HCT116 (cell line): Measurements from ENCODE around the gene ATP10B. TPM values are rescaled to one million over a fixed set of nuclear protein-coding genes. Genes with fewer than 3 reads are reported as not detected.

Source experiments
- ATAC-seq: fragments of 200-7000 bp; cut with Tn5 transposase; 2 replicates; pipeline ENCODE4 v1.9.1; 2020; ENCODE audit warnings: mild to moderate bottlenecking, moderate library complexity
- BruUV-seq: library from RNA; stranded (reverse); fragments of 400-500 nt; replicated peaks from 2 replicates; lab custom pipeline; 2021; lab: Mats Ljungman, UMichigan
- CTCF ChIA-PET: fragments of 300-600 bp; sonication (Branson Sonifier 250); formaldehyde crosslinking; loops from one replicate; lab custom pipeline; 2021; ENCODE audit warnings: antibody characterized with exemption; lab: Charles Lee
- POLR2A ChIA-PET: fragments of 300-600, 350-600 bp; sonication (Branson Sonifier 250); formaldehyde crosslinking; loops from one replicate; lab custom pipeline; 2021; ENCODE audit warnings: antibody characterized with exemption; lab: Charles Lee
- RAD21 ChIA-PET, 2 experiments: fragments of 300-600 bp; sonication (Branson Sonifier 250); formaldehyde crosslinking; loops; one replicate each; lab custom pipeline; 2023; ENCODE audit warnings: low total read pairs in 2 of 2; ENCODE audit not compliant: uncharacterized antibody in 2 of 2, unreplicated experiment in 2 of 2, low non-redundant PET in 1 of 2; lab: Charles Lee
- DNase-seq: peaks from one replicate; pipeline ENCODE4 v3.0.0-alpha.2; 2010; ENCODE audit warnings: low read depth, low spot score
- H2AFZ ChIP-seq: fragments of 200-600 bp; shearing (Covaris generic), sonication (generic); 2 replicates; pipeline ENCODE4 v1.6.1; 2017; ENCODE audit warnings: low read depth, mixed run types, mixed read lengths, antibody characterized with exemption, low read length; ENCODE audit not compliant: poor library complexity, severe bottlenecking
- H3K27ac ChIP-seq: 2 replicates; pipeline ENCODE4 v1.5.1; 2012; ENCODE audit warnings: low read depth, low read length
- H3K27me3 ChIP-seq: fragments of 200-600 bp; sonication (generic); 2 replicates; pipeline ENCODE4 v1.6.1; 2016; ENCODE audit warnings: mixed run types, low read length, mixed read lengths; ENCODE audit not compliant: insufficient read depth
- H3K36me3 ChIP-seq, 2 experiments: fragments of 200-500 bp in 1 of 2; fragments of 200-600 bp in 1 of 2; sonication (Bioruptor generic) in 1 of 2; sonication (generic) in 1 of 2; 2 replicates each; pipeline versions ENCODE4 v1.5.1 to v1.6.1; 2014 to 2016; ENCODE audit warnings: low read length in 2 of 2, inconsistent platforms in 1 of 2, mixed read lengths in 1 of 2, mixed run types in 1 of 2; ENCODE audit not compliant: insufficient read depth in 2 of 2, control insufficient read depth in 1 of 2
- H3K4me1 ChIP-seq, 2 experiments: fragments of 200-600 bp in 1 of 2; sonication (generic) in 1 of 2; 2 replicates each; pipeline versions ENCODE4 v1.5.1 to v1.6.1; 2012 to 2017; ENCODE audit warnings: low read length in 2 of 2, inconsistent platforms in 1 of 2, mild to moderate bottlenecking in 1 of 2, mixed read lengths in 1 of 2, mixed run types in 1 of 2, moderate library complexity in 1 of 2; ENCODE audit not compliant: insufficient read depth in 2 of 2, control insufficient read depth in 1 of 2
- H3K4me2 ChIP-seq: fragments of 200-600 bp; sonication (generic); 2 replicates; pipeline ENCODE4 v1.6.1; 2017; ENCODE audit warnings: mixed run types, low read length, mixed read lengths
- H3K4me3 ChIP-seq, 2 experiments: fragments of 200-600 bp in 1 of 2; sonication (generic) in 1 of 2; replicated peaks in 1 of 2; 2 replicates each; pipeline ENCODE4 v1.5.1; 2011 to 2016; ENCODE audit warnings: low read length in 2 of 2, control low read depth in 1 of 2, low read depth in 1 of 2, mild to moderate bottlenecking in 1 of 2, mixed read lengths in 1 of 2, mixed run types in 1 of 2
- H3K79me2 ChIP-seq: fragments of 200-600 bp; sonication (generic); 2 replicates; pipeline ENCODE4 v1.6.1; 2017; ENCODE audit warnings: mild to moderate bottlenecking, mixed run types, low read length, moderate library complexity, mixed read lengths; ENCODE audit not compliant: insufficient read depth
- H3K9ac ChIP-seq: fragments of 200-600 bp; sonication (generic); 2 replicates; pipeline ENCODE4 v1.6.1; 2016; ENCODE audit warnings: low read length, mixed read lengths
- H3K9me2 ChIP-seq: fragments of 200-600 bp; sonication (generic), shearing (Covaris generic); 2 replicates; pipeline ENCODE4 v1.6.1; 2017; ENCODE audit warnings: mixed run types, mild to moderate bottlenecking, moderate library complexity; ENCODE audit not compliant: insufficient read depth
- H3K9me3 ChIP-seq, 2 experiments: fragments of 200-500 bp in 1 of 2; fragments of 200-600 bp in 1 of 2; sonication (Bioruptor generic) in 1 of 2; sonication (generic) in 1 of 2; 2 replicates each; pipeline ENCODE4 v1.6.1; 2014 to 2017; ENCODE audit warnings: low read length in 2 of 2, mixed read lengths in 2 of 2, inconsistent platforms in 1 of 2, low read depth in 1 of 2, mild to moderate bottlenecking in 1 of 2, mixed run types in 1 of 2, moderate library complexity in 1 of 2; ENCODE audit not compliant: control insufficient read depth in 1 of 2, insufficient read depth in 1 of 2
- H4K20me1 ChIP-seq: fragments of 200-600 bp; sonication (generic), shearing (Covaris generic); 2 replicates; pipeline ENCODE4 v1.6.1; 2017; ENCODE audit warnings: mixed run types, mild to moderate bottlenecking, moderate library complexity; ENCODE audit not compliant: insufficient read depth
- ATF3 ChIP-seq: IDR thresholded peaks from 2 replicates; pipeline ENCODE4 v1.6.1; 2012
- EGR1 ChIP-seq: IDR thresholded peaks from 2 replicates; pipeline ENCODE4 v1.6.1; 2012; ENCODE audit warnings: low read depth
- EZH2 ChIP-seq: fragments of 200-600 bp; sonication (generic); IDR thresholded peaks from 2 replicates; pipeline ENCODE4 v1.6.1; 2017; ENCODE audit warnings: antibody characterized with exemption, mixed run types
- FOSL1 ChIP-seq: IDR thresholded peaks from 2 replicates; pipeline ENCODE4 v1.6.1; 2012; ENCODE audit warnings: low read depth
- JUND ChIP-seq: IDR thresholded peaks from 2 replicates; pipeline ENCODE4 v1.6.1; 2012
- MAX ChIP-seq: IDR thresholded peaks from 2 replicates; pipeline ENCODE4 v1.6.1; 2012
- POLR2AphosphoS5 ChIP-seq: IDR thresholded peaks from 2 replicates; pipeline ENCODE4 v1.6.1; 2011; ENCODE audit warnings: mild to moderate bottlenecking, low read depth, low read length, moderate library complexity
- RAD21 ChIP-seq: IDR thresholded peaks from 2 replicates; pipeline ENCODE4 v1.6.1; 2012; ENCODE audit warnings: low read depth, mild to moderate bottlenecking
- SIN3A ChIP-seq: IDR thresholded peaks from 2 replicates; pipeline ENCODE4 v1.6.1; 2012; ENCODE audit warnings: low read depth
- SRF ChIP-seq: IDR thresholded peaks from 2 replicates; pipeline ENCODE4 v1.6.1; 2012; ENCODE audit warnings: low read depth
- YY1 ChIP-seq: IDR thresholded peaks from 2 replicates; pipeline ENCODE4 v1.6.1; 2011; ENCODE audit warnings: low read length, low read depth, moderate library complexity, mild to moderate bottlenecking; ENCODE audit not compliant: insufficient replicate concordance; ENCODE audit errors: extremely low read depth
- ZBTB33 ChIP-seq: IDR thresholded peaks from 2 replicates; pipeline ENCODE4 v1.6.1; 2011; ENCODE audit warnings: mild to moderate bottlenecking, low read length, moderate library complexity; ENCODE audit not compliant: insufficient replicate concordance; ENCODE audit errors: extremely low read depth
- ZFX ChIP-seq: fragments of 450-650 bp; IDR thresholded peaks from 2 replicates; pipeline ENCODE4 v1.6.1; 2017
- ZNF274 ChIP-seq: fragments of 200-500 bp; sonication (Bioruptor generic); IDR thresholded peaks from 2 replicates; pipeline ENCODE4 v1.6.1; 2014; ENCODE audit warnings: mild to moderate bottlenecking, low read depth, low read length, inconsistent platforms
- intact Hi-C: fragments of 100-400 bp; cut with micrococcal nuclease; formaldehyde crosslinking; loops from 2 replicates; pipeline ENCODE4 v1.10.0; 2022
- total RNA-seq: library from RNA; stranded (reverse); gene quantifications from one replicate; pipeline ENCODE4 v1.2.1, GENCODE V29; 2021; ENCODE audit not compliant: unreplicated experiment

Gene ATP10B
- total RNA-seq, 1 experiment from 2014 or later, result 0.07 TPM

- Histone ChIP-seq H3K9ac (no peak overlapping the region), H3K36me3 (no peaks in the 10 kb centered on the region), H3K4me1 (no peaks in the 10 kb centered on the region), H3K79me2 (no peaks in the 10 kb centered on the region), H3K27me3 (0 out of 2 replicates have a peak, but pooled peaks cover 3% of the 10 kb centered on the region), H3K27ac (no peak overlapping the region), H4K20me1 (no peaks in the 10 kb centered on the region), H3K4me2 (no peak overlapping the region), H3K9me2 (no peaks in the 10 kb centered on the region), H2AFZ (no peak overlapping the region), H3K4me3 (no peak overlapping the region), H3K9me3 (no peaks in the 10 kb centered on the region)
- intact Hi-C loops, result no loop called here
- ChIA-PET CTCF (no interaction called here), POLR2A (no interaction called here), RAD21 (no interaction called here)
- ATAC-seq (no peak), DNase-seq (no peak)
- TF ChIP-seq YY1 (no peak), FOSL1 (no peak), SRF (no peak), JUND (no peak), MAX (no peak), EZH2 (no peak), ATF3 (no peak), ZBTB33 (no peak), EGR1 (no peak), ZNF274 (no peak), POLR2AphosphoS5 (no peak), SIN3A (no peak), ZFX (no peak), RAD21 (no peak)
- no TSS peak for BruUV-seq
Observed at GRCh38 chr5:160638161-160638742, 213.8 kb downstream of the ATP10B start.
